ENCODE results near the gene EXOC3L4. TPM values are rescaled to one million over a fixed set of nuclear protein-coding genes. Genes with fewer than 3 reads are reported as not detected.

The EXOC3L4 gene
- total and polyA plus RNA-seq, 2 of the 8 experiments (the other 6 are each of a cell fraction or from before 2014, with no cell fraction given) = 0.45 to 0.57 TPM

- Histone ChIP-seq H4K5ac (ENCODE audit: insufficient read length, low read depth, low read length) (no peak overlapping the region), H4K91ac (replicated peaks; ENCODE audit: insufficient read length, low read length) (no peak overlapping the region), H3K27me3 (replicated peaks in 1 of 4; ENCODE audit: control insufficient read depth in 3 of 4, extremely low read depth in 1 of 4, insufficient read depth in 3 of 4, low read length in 3 of 4) (peaks cover 0 to 31% (median 27%) of the 10 kb centered on the region in 4 experiments; a peak in 6 of 7 replicates), H2AFZ (ENCODE audit: low read length) (no peak overlapping the region), H2BK20ac (ENCODE audit: low read length) (no peak overlapping the region), H3K56ac (replicated peaks; ENCODE audit: insufficient read length, low read depth, low read length) (no peak overlapping the region), H2BK120ac (replicated peaks; ENCODE audit: low read depth, low read length) (no peak overlapping the region), H3K14ac (ENCODE audit: insufficient read length) (no peak overlapping the region), H3K36me3 (ENCODE audit: control insufficient read depth in 2 of 4, insufficient read depth in 4 of 4, low read length in 3 of 4) (peaks cover 3 to 14% (median 7%) of the 10 kb centered on the region in 4 experiments; a peak in 6 of 8 replicates), H3K79me1 (ENCODE audit: low read depth, low read length) (no peaks in the 10 kb centered on the region), H3K18ac (ENCODE audit: extremely low read depth, low read length) (no peak overlapping the region), H3K79me2 (ENCODE audit: control insufficient read depth in 1 of 2, insufficient read depth in 2 of 2, low read length in 2 of 2) (no peaks in the 10 kb centered on the region), H3K4ac (replicated peaks; ENCODE audit: insufficient read length, low read depth, low read length) (no peak overlapping the region), H3K4me2 (ENCODE audit: insufficient read depth in 1 of 2, low read depth in 2 of 2, low read length in 2 of 2) (no peak overlapping the region), H2BK12ac (ENCODE audit: low read depth, low read length) (no peak overlapping the region), H3K4me1 (replicated peaks in 1 of 4; ENCODE audit: control insufficient read depth in 3 of 4, insufficient read depth in 4 of 4, low read length in 3 of 4) (peaks cover 0 to 14% (median 8%) of the 10 kb centered on the region in 4 experiments; a peak in 5 of 7 replicates), H4K20me1 (replicated peaks in 1 of 2; ENCODE audit: control insufficient read depth in 1 of 2, insufficient read depth in 2 of 2, low read length in 2 of 2) (peaks cover 6 to 16% of the 10 kb centered on the region in 2 experiments), H3K23me2 (ENCODE audit: low read depth, low read length) (peaks cover 5% of the 10 kb centered on the region; the same call in 1 of the 2 replicates), H3K27ac (ENCODE audit: low read depth, low read length) (no peak overlapping the region), H4K8ac (ENCODE audit: extremely low read depth, insufficient read depth, low read length) (no peak overlapping the region), H3K4me3 (ENCODE audit: extremely low read depth in 1 of 4, insufficient read depth in 2 of 4, low read depth in 3 of 4, low read length in 4 of 4) (no peak overlapping the region), H2BK15ac (ENCODE audit: low read length) (no peak overlapping the region), H2AK5ac (ENCODE audit: low read depth, low read length) (no peak overlapping the region), H2BK5ac (ENCODE audit: low read depth, low read length) (no peak overlapping the region), H3K23ac (ENCODE audit: insufficient read length) (no peak overlapping the region), H3K9ac (replicated peaks in 1 of 4; ENCODE audit: extremely low read depth in 1 of 4, low read depth in 3 of 4, low read length in 3 of 4) (no peak overlapping the region), H3K9me3 (ENCODE audit: insufficient read depth in 2 of 2, low read depth in 1 of 2, low read length in 1 of 2) (no peaks in the 10 kb centered on the region)
- FAIRE-seq (no peak), DNase-seq (ENCODE audit: low read depth in 1 of 2, low spot score in 2 of 2) (no peak)
- POLR2A ChIA-PET (ENCODE audit: partially characterized antibody) = interaction anchor here (0.5 to 4.6 kb wide), 6 partner anchors 8 to 215 kb away, joined by 3 to 26 read pairs (median 3); partner anchors contain the start of gene EXOC3L4
- CTCF ChIA-PET (ENCODE audit: partially characterized antibody) = interaction anchor here (0.7 to 18.4 kb wide), 12 partner anchors 8 to 169 kb away, joined by 3 to 276 read pairs (median 5); no protein-coding TSS in a partner anchor
- WGBS, 2 experiments (ENCODE audit: extremely low coverage in 1 of 2, insufficient coverage in 1 of 2, insufficient read length in 1 of 2, insufficient replicate concordance in 2 of 2, low coverage in 1 of 2, low lambda C conversion rate in 2 of 2, missing lambda C conversion rate in 1 of 2) = 92% methylated on average over 9 of the region's 12 CpGs; no CpG with 5 or more reads in 1 of the 2 experiments
- TF ChIP-seq SP1 (IDR thresholded peaks at IDR 0.05; ENCODE audit: low read depth, low read length) (no peak), KDM5A (IDR thresholded peaks at IDR 0.05; ENCODE audit: low read length) (no peak), BACH1 (IDR thresholded peaks at IDR 0.05; ENCODE audit: low read length) (no peak), GTF2F1 (IDR thresholded peaks at IDR 0.05; ENCODE audit: borderline replicate concordance, low read depth, low read length) (no peak), POU5F1 (IDR thresholded peaks at IDR 0.05; ENCODE audit: low read depth, low read length) (no peak), NANOG (IDR thresholded peaks at IDR 0.05; ENCODE audit: insufficient read depth, low read depth, low read length, poor library complexity, severe bottlenecking) (no peak), JUN (IDR thresholded peaks at IDR 0.05; ENCODE audit: low read depth, low read length) (no peak), CTCF (IDR thresholded peaks at IDR 0.05; ENCODE audit: control extremely low read depth in 1 of 3, insufficient read depth in 1 of 3, low read depth in 1 of 3, low read length in 3 of 3) (no peak), FOSL1 (IDR thresholded peaks at IDR 0.05; ENCODE audit: insufficient read depth, low read depth, low read length) (no peak), SP2 (IDR thresholded peaks at IDR 0.05; ENCODE audit: low read length) (no peak)
These were observed 34.9 kb downstream of the EXOC3L4 start for GRCh38 chr14:103129301-103130016.

Measured in H1 (cell line).